Endothelial cell (in vitro differentiated cells): Measurements from ENCODE around the gene PGM5. TPM values are rescaled to one million over a fixed set of nuclear protein-coding genes. Genes with fewer than 3 reads are reported as not detected.
A peak's percentile ranks its signal among the peaks of the same experiment; 100 is the strongest.
"Not testable (repeated sequence)": the region's sequence is repeated elsewhere in the genome, so short reads cannot be mapped to it uniquely, and the experiment has no call there.

Experiments used
- DNase-seq: peaks from one replicate; pipeline ENCODE4 v3.0.0; 2021; ENCODE audit warnings: low spot score
- H3K27ac Mint-ChIP-seq: one replicate; pipeline ENCODE4 v1.8.0; 2021; ENCODE audit warnings: mixed read lengths, inconsistent platforms; ENCODE audit not compliant: unreplicated experiment
- H3K27me3 Mint-ChIP-seq: one replicate; pipeline ENCODE4 v1.8.0; 2021; ENCODE audit warnings: mild to moderate bottlenecking, moderate library complexity, mixed read lengths, inconsistent platforms; ENCODE audit not compliant: unreplicated experiment
- H3K36me3 Mint-ChIP-seq: one replicate; pipeline ENCODE4 v1.8.0; 2021; ENCODE audit warnings: mild to moderate bottlenecking, low read depth, mixed read lengths, inconsistent platforms; ENCODE audit not compliant: unreplicated experiment
- H3K4me1 Mint-ChIP-seq: one replicate; pipeline ENCODE4 v1.8.0; 2021; ENCODE audit warnings: mild to moderate bottlenecking, mixed read lengths, inconsistent platforms; ENCODE audit not compliant: unreplicated experiment
- H3K4me3 Mint-ChIP-seq: one replicate; pipeline ENCODE4 v1.8.0; 2021; ENCODE audit warnings: mild to moderate bottlenecking, mixed read lengths, inconsistent platforms; ENCODE audit not compliant: unreplicated experiment
- H3K9me3 Mint-ChIP-seq: one replicate; pipeline ENCODE4 v1.8.0; 2021; ENCODE audit warnings: mixed read lengths, inconsistent platforms; ENCODE audit not compliant: unreplicated experiment
- long read RNA-seq: library from polyadenylated mRNA; unstranded; transcript quantifications from one replicate; pipeline ENCODE4 v2.0.0, GENCODE V29; 2020; ENCODE audit not compliant: unreplicated experiment
- total RNA-seq: library from RNA; stranded (reverse); fragmentation: NEBNext Ultra II Directional; extraction: Animal tissue kit (Norgen Biotek cat#: 25700); gene quantifications from one replicate; pipeline ENCODE4 v1.2.1, GENCODE V29; 2021; ENCODE audit not compliant: unreplicated experiment

PGM5 gene
- 1.2 TPM for total RNA-seq
- long read RNA-seq, result 0 reads

DNA sequence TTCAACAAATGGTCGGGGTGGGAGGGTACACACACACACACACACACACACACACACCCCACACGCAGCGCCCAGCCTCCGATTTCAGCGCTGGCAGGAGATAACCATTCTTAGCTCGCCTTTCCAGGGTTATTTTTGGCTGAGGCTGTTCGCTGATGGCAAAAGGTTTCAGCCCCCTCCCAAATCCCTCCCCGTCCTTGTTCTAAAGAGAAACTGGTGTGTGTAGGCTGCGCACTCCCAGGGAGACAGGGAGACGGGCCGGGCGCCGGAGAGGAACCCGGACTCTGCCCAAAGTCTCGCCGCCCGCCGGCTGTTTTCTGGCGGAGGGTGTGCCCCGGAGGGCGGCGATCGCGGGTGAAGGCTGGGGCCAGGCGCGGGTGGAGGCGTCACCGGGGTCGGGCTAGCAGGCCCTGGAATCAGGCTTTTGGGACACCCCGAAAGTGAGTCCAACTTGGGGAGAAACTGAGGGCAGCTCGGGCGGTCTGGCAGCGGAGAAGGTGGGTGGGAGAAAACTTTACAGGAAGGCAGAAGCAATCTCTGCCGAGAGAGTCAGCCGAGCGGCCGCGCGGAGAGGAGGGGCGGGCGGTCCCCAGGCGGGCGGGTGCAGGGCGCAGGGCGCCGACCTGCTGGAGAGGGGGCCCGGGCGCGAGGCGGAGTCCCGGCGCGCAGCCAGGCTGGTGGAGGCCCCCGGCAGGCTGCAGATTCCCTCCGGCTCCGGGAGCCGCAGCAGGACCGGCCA, at the start of gene PGM5:
PGM5 (plus strand) TSS at position 232 of the 739 bp plus-strand sequence. CDS start 517 bp downstream, outside the sequence.
- H3K4me1 Mint-ChIP-seq, H3K9me3 Mint-ChIP-seq, H3K36me3 Mint-ChIP-seq: not testable (repeated sequence)
- peak within 1 kb of the TSS; percentile 7 for H3K27ac Mint-ChIP-seq
- H3K27me3 Mint-ChIP-seq, result peaks cover 13% of the 10 kb centered on the region
- H3K4me3 Mint-ChIP-seq, result peak within 1 kb of the TSS; percentile 79
- DNase-seq, result peak; percentile 30

- not testable (repeated sequence) for H3K4me3 Mint-ChIP-seq, H3K9me3 Mint-ChIP-seq, H3K27me3 Mint-ChIP-seq, H3K36me3 Mint-ChIP-seq, H3K4me1 Mint-ChIP-seq, H3K27ac Mint-ChIP-seq, DNase-seq
Observed at GRCh38 chr9:68307127-68307526, 49.3 kb upstream of the PGM5 start.

DNA sequence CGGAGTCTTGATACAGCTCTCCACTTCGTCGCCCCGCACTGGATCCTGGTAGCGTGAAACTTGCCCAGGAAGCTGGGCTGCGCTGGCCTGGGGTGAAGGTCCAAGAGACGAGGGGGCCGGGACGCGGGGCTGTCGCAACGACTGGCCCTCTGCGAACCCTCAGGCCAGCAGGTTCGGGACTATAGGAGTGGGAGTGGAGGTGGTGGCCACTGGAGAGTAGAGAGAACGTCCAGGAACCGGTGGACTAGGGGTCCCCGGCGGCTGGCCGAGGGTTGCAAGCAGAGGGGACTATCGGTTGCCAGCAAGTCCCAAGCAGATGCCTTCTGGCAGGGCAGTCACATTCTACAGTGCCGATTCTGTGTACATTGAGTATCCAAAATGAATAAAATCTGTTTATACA, 48.8 kb upstream of the PGM5 start:
- H3K4me1 Mint-ChIP-seq, H3K36me3 Mint-ChIP-seq, H3K4me3 Mint-ChIP-seq, H3K9me3 Mint-ChIP-seq, H3K27ac Mint-ChIP-seq, H3K27me3 Mint-ChIP-seq, DNase-seq: not testable (repeated sequence)

GRCh38 chr9:68311208-68311607, 45.2 kb upstream of the PGM5 start:
- not testable (repeated sequence) for H3K4me3 Mint-ChIP-seq, DNase-seq, H3K9me3 Mint-ChIP-seq, H3K27ac Mint-ChIP-seq, H3K36me3 Mint-ChIP-seq, H3K27me3 Mint-ChIP-seq, H3K4me1 Mint-ChIP-seq

- not testable (repeated sequence) for H3K27me3 Mint-ChIP-seq, H3K4me3 Mint-ChIP-seq, H3K36me3 Mint-ChIP-seq, H3K27ac Mint-ChIP-seq, H3K9me3 Mint-ChIP-seq, H3K4me1 Mint-ChIP-seq, DNase-seq
Observed at GRCh38 chr9:68318209-68318608, 38.2 kb upstream of the PGM5 start.

GRCh38 chr9:68323749-68324148, 32.7 kb upstream of the PGM5 start:
- DNase-seq, H3K4me1 Mint-ChIP-seq, H3K4me3 Mint-ChIP-seq, H3K9me3 Mint-ChIP-seq, H3K27ac Mint-ChIP-seq, H3K27me3 Mint-ChIP-seq, H3K36me3 Mint-ChIP-seq: not testable (repeated sequence)

GRCh38 chr9:68324518-68324917, 31.9 kb upstream of the PGM5 start:
- H3K4me1 Mint-ChIP-seq, H3K27ac Mint-ChIP-seq, H3K27me3 Mint-ChIP-seq, H3K4me3 Mint-ChIP-seq, H3K9me3 Mint-ChIP-seq, DNase-seq, H3K36me3 Mint-ChIP-seq: not testable (repeated sequence)

DNA sequence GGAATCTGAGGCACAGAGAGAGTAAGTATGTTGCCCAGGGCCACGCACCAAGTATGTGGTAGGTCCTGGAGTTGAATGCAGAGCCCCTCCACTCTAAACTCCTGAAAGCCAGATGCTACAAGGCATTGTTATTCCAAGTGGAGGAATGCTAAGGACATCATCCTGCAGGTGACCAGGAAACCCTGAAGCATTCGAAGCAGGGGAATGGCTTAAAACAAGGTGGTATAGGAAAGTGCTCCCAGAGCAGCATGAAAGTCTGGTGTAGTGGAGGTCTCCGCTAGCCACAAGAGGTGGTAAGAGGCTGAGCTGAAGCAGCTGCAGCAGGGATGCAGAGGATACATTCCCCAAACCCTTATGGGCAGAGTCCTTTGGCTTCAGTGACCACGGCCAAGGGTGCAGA, 27.3 kb upstream of the PGM5 start:
- H3K4me1 Mint-ChIP-seq, H3K27ac Mint-ChIP-seq, H3K36me3 Mint-ChIP-seq, H3K9me3 Mint-ChIP-seq, H3K4me3 Mint-ChIP-seq, DNase-seq, H3K27me3 Mint-ChIP-seq: not testable (repeated sequence)

- H3K4me3 Mint-ChIP-seq, DNase-seq, H3K36me3 Mint-ChIP-seq, H3K4me1 Mint-ChIP-seq, H3K27me3 Mint-ChIP-seq, H3K27ac Mint-ChIP-seq, H3K9me3 Mint-ChIP-seq: not testable (repeated sequence)
Observed at GRCh38 chr9:68330531-68331173, 25.8 kb upstream of the PGM5 start.

GRCh38 chr9:68332122-68332521, 24.3 kb upstream of the PGM5 start:
- H3K36me3 Mint-ChIP-seq, H3K4me1 Mint-ChIP-seq, H3K9me3 Mint-ChIP-seq, H3K27me3 Mint-ChIP-seq, H3K4me3 Mint-ChIP-seq, DNase-seq, H3K27ac Mint-ChIP-seq: not testable (repeated sequence)

DNA sequence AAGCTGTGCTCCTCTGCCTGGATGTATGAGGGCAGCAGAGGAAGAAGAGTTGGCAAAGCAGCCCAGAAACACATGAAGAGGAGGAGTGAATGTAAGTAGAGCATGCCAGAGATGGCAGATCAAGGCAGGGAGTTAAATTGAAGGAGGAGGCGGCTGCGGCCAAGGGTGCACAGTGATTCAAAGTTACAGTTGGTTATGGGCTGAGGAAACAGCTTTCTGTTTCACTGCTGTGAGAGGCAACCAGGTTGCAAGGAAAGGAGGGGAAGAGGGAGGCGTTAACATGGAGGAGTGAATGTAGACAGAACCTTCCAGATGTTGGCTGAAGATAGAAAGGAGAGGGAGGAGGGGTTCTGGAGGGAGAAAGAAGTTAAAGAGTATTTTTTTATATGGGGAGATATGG, 20.5 kb upstream of the PGM5 start:
- not testable (repeated sequence) for H3K9me3 Mint-ChIP-seq, H3K4me3 Mint-ChIP-seq, H3K27me3 Mint-ChIP-seq, DNase-seq, H3K36me3 Mint-ChIP-seq, H3K4me1 Mint-ChIP-seq, H3K27ac Mint-ChIP-seq

DNA sequence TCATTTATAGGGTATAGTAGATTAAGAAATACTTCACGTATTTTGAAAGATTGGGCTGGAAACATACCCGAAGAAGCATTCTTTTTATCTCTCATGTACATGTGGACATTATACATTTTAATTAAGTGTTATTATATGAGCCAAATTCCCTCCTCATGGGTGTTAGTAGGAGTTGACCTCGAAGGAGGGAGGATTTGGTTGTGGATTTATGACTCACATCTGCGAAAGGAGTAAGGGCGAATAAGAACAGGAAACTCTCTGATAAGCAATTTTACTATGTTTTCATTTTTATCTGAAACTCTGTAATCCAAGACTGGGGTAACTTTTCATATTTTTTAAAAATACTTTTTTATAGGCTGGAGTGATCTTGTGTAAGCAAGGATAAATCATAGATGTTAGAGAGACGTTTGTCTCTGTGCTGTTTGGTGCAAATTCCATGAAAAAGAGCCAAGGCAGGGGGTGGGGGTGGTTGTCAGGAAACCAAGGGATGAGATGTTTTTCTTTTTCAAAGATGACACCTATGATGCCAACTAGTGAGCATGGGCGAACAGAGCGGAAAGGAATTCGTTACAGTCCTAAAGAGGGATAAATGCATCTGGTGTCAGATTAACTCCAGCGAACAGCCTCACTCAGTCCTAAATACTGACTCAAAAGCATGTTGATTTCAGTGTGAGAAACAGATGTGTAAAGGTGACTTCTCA, 19.6 kb upstream of the PGM5 start:
- not testable (repeated sequence) for H3K36me3 Mint-ChIP-seq, H3K27me3 Mint-ChIP-seq, H3K4me3 Mint-ChIP-seq, H3K9me3 Mint-ChIP-seq, H3K4me1 Mint-ChIP-seq, DNase-seq, H3K27ac Mint-ChIP-seq
